HG03469 (cell line): ENCODE data around the gene MED27.
"Not testable (repeated sequence)": the region's sequence is repeated elsewhere in the genome, so short reads cannot be mapped to it uniquely, and the experiment has no call there.

ENCODE experiments used
- ATAC-seq: cut with Tn5 transposase; IDR thresholded peaks from one replicate; pipeline ENCODE4 v1.9.1; 2021; ENCODE audit warnings: mild to moderate bottlenecking, moderate library complexity, moderate number of reproducible peaks; ENCODE audit not compliant: unreplicated experiment

Gene MED27

DNA sequence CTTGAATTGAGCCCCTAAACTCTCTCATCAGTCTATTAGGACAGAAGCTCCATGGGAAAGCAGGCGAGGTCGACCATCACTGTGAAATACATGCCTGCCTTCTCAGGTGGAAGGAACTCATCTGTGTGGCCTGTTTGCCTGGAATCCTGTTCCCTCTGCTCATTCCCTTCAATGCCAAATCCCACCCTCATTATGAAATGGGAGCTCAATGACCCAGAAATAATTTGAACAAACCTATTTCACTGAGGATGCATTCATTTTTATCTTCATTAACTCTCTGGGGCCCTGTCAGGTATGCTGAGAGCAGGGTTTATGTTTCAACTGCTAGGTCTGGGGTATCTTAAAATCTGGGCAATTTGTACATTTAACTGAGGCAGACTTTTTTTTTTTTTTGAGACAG, 142.2 kb downstream of the MED27 start:
- ATAC-seq, result no peak

GRCh38 chr9:131936929-131937328, 142.7 kb downstream of the MED27 start:
- ATAC-seq, result no peak

- no peak for ATAC-seq
Observed at GRCh38 chr9:131934673-131935072, 145.0 kb downstream of the MED27 start.

DNA sequence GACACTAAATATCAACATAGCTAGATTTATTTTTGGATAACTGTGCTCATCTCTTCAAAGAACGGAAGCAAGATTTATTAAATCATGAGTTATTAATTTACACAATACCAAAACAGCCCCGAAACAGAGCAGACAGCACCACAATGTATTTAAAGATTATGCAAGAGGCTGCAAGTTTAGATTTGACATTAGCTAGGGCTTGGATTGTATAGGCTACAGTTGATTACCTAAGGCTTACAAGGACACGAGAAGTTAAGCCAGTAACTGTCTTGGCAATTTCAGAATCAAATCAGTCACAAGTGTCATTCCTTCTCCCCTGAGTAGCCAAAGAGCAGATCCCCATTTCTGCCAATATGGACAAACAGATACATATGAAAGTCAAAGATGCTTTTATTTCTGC, 152.6 kb downstream of the MED27 start:
- ATAC-seq, result no peak

- ATAC-seq, result no peak
Observed at GRCh38 chr9:131926360-131926922, 153.2 kb downstream of the MED27 start.

- no peak for ATAC-seq
Observed at GRCh38 chr9:131925677-131926177, 153.9 kb downstream of the MED27 start.

GRCh38 chr9:131923766-131924165, 155.9 kb downstream of the MED27 start:
- ATAC-seq, result no peak

- ATAC-seq, result no peak
Observed at GRCh38 chr9:131923132-131923671, 156.5 kb downstream of the MED27 start.

GRCh38 chr9:131921635-131922034, 158.0 kb downstream of the MED27 start:
- not testable (repeated sequence) for ATAC-seq

GRCh38 chr9:131919216-131919615, 160.5 kb downstream of the MED27 start:
- no peak for ATAC-seq

GRCh38 chr9:131918481-131918880, 161.2 kb downstream of the MED27 start:
- no peak for ATAC-seq

GRCh38 chr9:131917009-131917408, 162.7 kb downstream of the MED27 start:
- no peak for ATAC-seq

DNA sequence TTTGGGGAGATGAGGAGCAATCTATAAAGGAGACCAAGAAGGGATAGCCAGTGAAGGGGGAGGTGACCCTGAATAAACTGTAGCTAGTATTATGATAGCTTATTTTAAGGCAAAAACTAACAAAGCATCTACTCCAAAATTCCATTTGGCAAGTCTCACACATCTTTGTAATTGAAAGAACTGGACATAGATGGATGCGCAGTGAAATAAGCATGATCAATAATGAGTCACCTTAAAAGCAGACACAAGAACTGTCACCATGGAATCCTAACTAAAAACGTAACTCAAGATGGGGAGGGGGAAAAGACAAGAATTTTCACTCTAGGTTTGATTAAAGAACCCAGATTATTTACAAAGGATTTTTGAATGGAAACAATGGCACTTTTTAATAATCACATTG, 164.5 kb downstream of the MED27 start:
- no peak for ATAC-seq

DNA sequence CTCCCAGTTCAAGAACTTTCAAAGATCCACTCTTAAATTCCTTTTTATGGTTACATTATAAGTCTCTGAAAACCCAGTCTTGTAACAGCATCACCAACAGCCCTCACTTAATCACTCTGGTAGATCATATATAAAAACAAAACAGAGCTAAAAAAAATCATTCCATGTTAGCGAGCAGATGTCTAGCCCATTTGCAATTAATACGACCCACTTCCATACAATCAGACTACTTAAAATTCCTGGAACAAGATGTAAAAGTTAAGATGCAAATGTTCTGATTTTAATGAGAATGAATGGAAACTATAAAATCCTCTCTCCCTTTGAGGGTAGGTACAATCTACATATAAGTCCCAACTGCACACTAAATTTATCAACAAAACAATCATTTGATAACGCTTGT, 167.0 kb downstream of the MED27 start:
- ATAC-seq, result no peak

DNA sequence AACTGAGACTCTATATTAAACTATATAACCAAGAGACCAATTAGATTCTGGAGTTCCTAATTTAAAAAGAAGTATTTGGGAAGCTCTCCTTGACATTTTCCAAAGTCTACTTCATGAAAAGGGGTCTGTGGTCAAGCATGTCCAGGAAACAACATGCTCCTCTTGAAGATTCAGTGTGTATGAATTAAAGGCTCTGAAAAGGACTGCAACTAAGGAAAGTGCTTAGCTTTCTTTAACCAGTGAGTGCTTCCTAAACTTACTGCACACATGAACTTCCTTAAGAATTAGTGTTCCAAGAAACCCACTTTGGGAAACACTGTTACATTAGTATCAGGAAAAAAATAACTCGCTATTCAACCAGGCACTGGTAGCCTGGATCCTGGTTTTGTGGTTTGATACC, 167.6 kb downstream of the MED27 start:
- no peak for ATAC-seq

DNA sequence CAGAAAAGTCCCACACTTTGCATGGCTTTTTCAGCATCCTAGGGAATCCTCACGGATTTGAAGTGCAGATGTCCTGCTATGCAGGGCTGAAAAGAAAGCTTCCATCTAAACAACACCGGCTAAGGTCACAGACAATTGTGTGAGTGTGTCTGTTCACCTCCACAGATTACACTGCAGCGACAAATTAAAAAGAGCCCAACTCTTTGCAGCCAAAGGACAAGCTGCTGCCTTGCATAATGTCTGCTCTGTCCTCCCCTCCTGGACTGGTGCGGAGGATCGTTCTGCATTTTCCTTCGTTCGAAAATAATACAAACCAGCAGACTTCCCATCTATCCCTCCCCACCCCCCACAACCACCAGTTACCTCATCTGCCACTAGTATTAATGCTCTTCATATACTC, 169.1 kb downstream of the MED27 start:
- ATAC-seq, result no peak

- ATAC-seq, result no peak
Observed at GRCh38 chr9:131905144-131905543, 174.5 kb downstream of the MED27 start.

- no peak for ATAC-seq
Observed at GRCh38 chr9:131899296-131900228, 180.1 kb downstream of the MED27 start.

DNA sequence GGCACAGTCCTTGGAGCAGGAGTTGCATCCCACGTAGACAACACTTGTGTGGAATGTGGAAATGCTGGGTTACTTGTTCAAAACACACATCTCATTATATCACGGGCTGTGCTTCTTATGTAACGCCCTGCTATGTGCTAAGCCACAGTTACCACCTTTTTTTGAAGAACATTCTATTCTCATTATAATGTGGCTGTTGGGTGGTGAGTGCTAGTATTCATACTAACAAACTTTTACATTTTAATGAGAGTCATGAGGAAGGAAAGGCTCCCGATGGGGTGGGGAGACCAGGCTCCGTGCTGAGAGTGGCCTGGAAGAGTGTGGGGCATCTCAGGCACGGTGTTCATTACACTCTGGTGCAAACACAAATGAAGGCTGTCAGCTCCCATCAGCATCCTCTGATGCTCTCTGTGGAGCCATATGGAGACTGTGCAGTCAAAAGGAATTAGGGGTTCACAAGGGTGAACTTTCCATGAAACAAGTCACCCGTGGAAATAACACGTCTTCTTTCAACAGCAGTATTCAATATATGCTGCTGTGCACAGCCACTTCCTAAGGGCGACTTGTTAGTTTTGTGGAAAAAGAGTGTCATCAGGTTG, 186.7 kb downstream of the MED27 start:
- no peak for ATAC-seq

DNA sequence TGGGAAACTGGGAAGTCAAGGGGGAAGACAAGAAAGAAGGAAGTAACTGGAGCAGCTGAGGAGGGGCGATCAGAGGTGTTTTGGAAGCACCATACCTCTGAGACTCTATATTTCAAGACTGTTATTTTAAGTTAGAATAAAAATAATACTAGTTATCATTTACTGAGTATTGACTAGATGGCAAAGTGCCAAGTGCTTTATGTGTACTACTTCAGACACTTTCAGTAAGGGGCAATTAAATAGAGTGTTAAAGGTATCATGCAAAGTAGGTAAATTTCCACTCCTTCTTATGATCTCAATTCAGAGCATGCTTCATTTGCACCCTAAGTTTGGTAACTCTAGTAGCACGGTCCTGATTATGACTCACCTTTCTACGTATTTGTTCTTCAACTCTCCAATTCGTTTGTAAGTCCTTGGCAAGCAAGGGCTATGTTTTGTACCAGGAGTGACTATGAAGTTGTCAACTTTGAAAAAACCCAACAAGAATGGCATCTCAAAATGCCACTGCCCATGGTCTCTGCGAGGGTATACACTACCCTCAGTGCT, 187.4 kb downstream of the MED27 start:
- no peak for ATAC-seq

GRCh38 chr9:131891598-131891997, 188.1 kb downstream of the MED27 start:
- no peak for ATAC-seq
